Transverse colon (tissue), 4 donors: ENCODE data around the gene C1QTNF12. TPM values are rescaled to one million over a fixed set of nuclear protein-coding genes. Genes with fewer than 3 reads are reported as not detected.

Experiments used
- DNase-seq: peaks from one replicate; pipeline ENCODE4 v3.0.0-alpha.2; 2019
- H3K27ac ChIP-seq, 4 donors: fragments of 200-600 bp; sonication (generic); 2 replicates each; pipeline ENCODE4 v1.5.1; 2016 to 2018; ENCODE audit warnings: inconsistent platforms in 4 of 4
- H3K27me3 ChIP-seq: fragments of 200-600 bp; sonication (generic); 2 replicates; pipeline ENCODE4 v1.5.1; 2017; ENCODE audit warnings: inconsistent platforms
- H3K36me3 ChIP-seq, 4 donors: fragments of 200-600 bp; sonication (generic); 2 replicates each; pipeline ENCODE4 v1.5.1; 2017 to 2019; ENCODE audit warnings: inconsistent platforms in 4 of 4
- H3K4me1 ChIP-seq, 4 donors: fragments of 200-600 bp; sonication (generic); 2 replicates each; pipeline ENCODE4 v1.5.1; 2017 to 2020; ENCODE audit warnings: inconsistent platforms in 4 of 4
- H3K4me3 ChIP-seq, 4 donors: fragments of 200-600 bp; sonication (generic); 1 replicate in 1 of 4; 2 replicates in 3 of 4; pipeline versions ENCODE4 v1.5.1 to v1.6.1; 2017 to 2019; ENCODE audit warnings: inconsistent platforms in 4 of 4
- H3K9me3 ChIP-seq, 2 donors: fragments of 200-600 bp; sonication (generic); 2 replicates each; pipeline ENCODE4 v1.5.1; 2017 to 2019; ENCODE audit warnings: inconsistent platforms in 2 of 2
- EP300 ChIP-seq: sonication (generic); formaldehyde crosslinking; IDR thresholded peaks from one replicate; pipeline ENCODE4 v1.6.1; 2017; ENCODE audit warnings: antibody characterized with exemption, low read depth
- POLR2A ChIP-seq: fragments of 450-650 bp; IDR thresholded peaks from one replicate; pipeline ENCODE4 v1.6.1; 2016; ENCODE audit warnings: antibody characterized with exemption, mild to moderate bottlenecking, moderate library complexity
- POLR2AphosphoS5 ChIP-seq, 3 donors: sonication (generic); formaldehyde crosslinking; IDR thresholded peaks; one replicate each; pipeline ENCODE4 v1.6.1; 2016; ENCODE audit warnings: antibody characterized with exemption in 3 of 3
- WGBS, 2 donors: methylation state at CpG; one replicate each; pipeline ENCODE4 v1.1.5; 2018; ENCODE audit warnings: low coverage in 1 of 2; 5-methylcytosine and 5-hydroxymethylcytosine counted together
- in situ Hi-C, 4 donors: fragments of 200-750 bp; cut with MboI; loops; one replicate each; pipeline versions ENCODE4 v1.15.0 to v1.15.1; 2017; ENCODE audit warnings: low sequenced_read_pairs in 3 of 4, low pct_ligation_motif_present in 1 of 4, low pct_unique_long_range_greater_than_20kb in 1 of 4
- intact Hi-C: fragments of 100-400 bp; cut with DNase I; formaldehyde crosslinking; loops from one replicate; pipeline ENCODE4 v1.15.1; 2023; ENCODE audit warnings: low total_unique reads
- total RNA-seq, 4 donors: library from RNA; depleted of rRNA; stranded (reverse); fragments of >200 nt; gene quantifications; one replicate each; pipeline ENCODE4 v1.1.0, GENCODE V29; 2016
- TF ChIP-seq, protein P1 (sequence below), 5 experiments: fragments of 200-600 bp in 3 of 5; fragments of 450-650 bp in 2 of 5; sonication (generic) in 3 of 5; IDR thresholded peaks; 1 replicate in 2 of 5; 2 replicates in 3 of 5; pipeline ENCODE4 v1.5.1; 2016 to 2017; ENCODE audit warnings: antibody characterized with exemption in 5 of 5, inconsistent platforms in 3 of 5, mild to moderate bottlenecking in 2 of 5, moderate library complexity in 1 of 5

Gene C1QTNF12
- total RNA-seq, 4 donors from 2014 or later = 11.9 to 52.8 (median 15.7) TPM; not detected in 1

DNA sequence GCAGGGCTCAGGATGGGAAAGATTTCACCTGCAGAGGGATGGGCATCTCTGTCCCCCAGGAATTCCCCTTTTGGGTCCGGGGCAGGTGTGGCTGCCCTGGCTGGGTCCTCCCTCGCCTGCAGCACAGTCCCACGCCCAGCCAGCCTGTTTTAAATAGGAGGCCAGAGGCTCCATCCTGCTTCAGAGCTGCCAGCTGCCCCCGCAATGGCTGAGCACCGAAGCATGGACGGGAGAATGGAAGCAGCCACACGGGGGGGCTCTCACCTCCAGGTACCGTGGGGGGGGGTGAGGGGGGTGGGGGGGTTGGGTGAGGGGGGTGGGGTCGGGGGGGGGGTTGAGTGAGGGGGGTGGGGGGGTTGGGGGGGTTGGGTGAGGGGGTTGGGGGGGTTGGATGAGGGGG is 37.3 kb upstream of the C1QTNF12 start:
- H3K9me3 ChIP-seq = no peaks in the 10 kb centered on the region
- TF ChIP-seq POLR2A = no peak
- no peak for TF ChIP-seq EP300
- TF ChIP-seq, protein P1, sequence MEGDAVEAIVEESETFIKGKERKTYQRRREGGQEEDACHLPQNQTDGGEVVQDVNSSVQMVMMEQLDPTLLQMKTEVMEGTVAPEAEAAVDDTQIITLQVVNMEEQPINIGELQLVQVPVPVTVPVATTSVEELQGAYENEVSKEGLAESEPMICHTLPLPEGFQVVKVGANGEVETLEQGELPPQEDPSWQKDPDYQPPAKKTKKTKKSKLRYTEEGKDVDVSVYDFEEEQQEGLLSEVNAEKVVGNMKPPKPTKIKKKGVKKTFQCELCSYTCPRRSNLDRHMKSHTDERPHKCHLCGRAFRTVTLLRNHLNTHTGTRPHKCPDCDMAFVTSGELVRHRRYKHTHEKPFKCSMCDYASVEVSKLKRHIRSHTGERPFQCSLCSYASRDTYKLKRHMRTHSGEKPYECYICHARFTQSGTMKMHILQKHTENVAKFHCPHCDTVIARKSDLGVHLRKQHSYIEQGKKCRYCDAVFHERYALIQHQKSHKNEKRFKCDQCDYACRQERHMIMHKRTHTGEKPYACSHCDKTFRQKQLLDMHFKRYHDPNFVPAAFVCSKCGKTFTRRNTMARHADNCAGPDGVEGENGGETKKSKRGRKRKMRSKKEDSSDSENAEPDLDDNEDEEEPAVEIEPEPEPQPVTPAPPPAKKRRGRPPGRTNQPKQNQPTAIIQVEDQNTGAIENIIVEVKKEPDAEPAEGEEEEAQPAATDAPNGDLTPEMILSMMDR (IDR thresholded peaks at IDR 0.05) = no peak
- no peak overlapping the region for H3K27ac ChIP-seq
- DNase-seq = peak; percentile 8
- peaks cover 8 to 24% (median 11%) of the 10 kb centered on the region in 4 donors for H3K4me1 ChIP-seq
- intact Hi-C loops (no loop called here), in situ Hi-C loops (no loop called here)
- H3K36me3 ChIP-seq = no peaks in the 10 kb centered on the region
- peaks cover 33% of the 10 kb centered on the region for H3K27me3 ChIP-seq
- no CpG with 5 or more reads among the region's 9 CpGs for WGBS, 2 donors
- no peak overlapping the region for H3K4me3 ChIP-seq

DNA sequence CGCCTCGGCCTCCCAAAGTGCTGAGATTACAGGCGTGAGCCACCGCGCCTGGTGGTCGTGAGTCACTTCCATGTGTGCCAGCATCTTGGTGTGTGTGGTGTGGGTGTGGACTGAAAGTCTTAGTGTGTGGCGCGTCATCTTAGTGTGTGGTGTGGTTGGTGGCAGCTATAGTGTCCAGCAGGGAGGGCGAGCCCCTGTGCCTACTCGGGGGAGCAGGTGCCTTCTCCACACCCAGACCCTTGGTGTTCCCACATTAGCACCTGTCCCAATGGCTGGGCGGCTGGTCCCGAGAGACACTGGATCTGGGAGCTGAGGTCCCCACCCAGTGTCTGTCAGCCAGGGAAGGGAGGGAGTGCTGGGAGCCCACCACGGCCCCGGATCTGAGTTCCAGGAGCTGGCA is 36.5 kb upstream of the C1QTNF12 start:
- Histone ChIP-seq H3K27ac (no peak overlapping the region), H3K4me1 (peaks cover 8 to 24% (median 11%) of the 10 kb centered on the region in 4 donors), H3K27me3 (peaks cover 33% of the 10 kb centered on the region), H3K4me3 (no peak overlapping the region), H3K9me3 (no peaks in the 10 kb centered on the region), H3K36me3 (no peaks in the 10 kb centered on the region)
- intact Hi-C loops = no loop called here
- no peak for DNase-seq
- in situ Hi-C loops = no loop called here
- WGBS, 2 donors = 71% methylated on average over 14 of the region's 14 CpGs; no CpG with 5 or more reads in 1 of the 2 donors
- TF ChIP-seq, protein P1 (IDR thresholded peaks at IDR 0.05) = no peak
- TF ChIP-seq EP300 = no peak
- TF ChIP-seq POLR2AphosphoS5 (IDR thresholded peaks at IDR 0.05) = no peak
- TF ChIP-seq POLR2A = no peak

DNA sequence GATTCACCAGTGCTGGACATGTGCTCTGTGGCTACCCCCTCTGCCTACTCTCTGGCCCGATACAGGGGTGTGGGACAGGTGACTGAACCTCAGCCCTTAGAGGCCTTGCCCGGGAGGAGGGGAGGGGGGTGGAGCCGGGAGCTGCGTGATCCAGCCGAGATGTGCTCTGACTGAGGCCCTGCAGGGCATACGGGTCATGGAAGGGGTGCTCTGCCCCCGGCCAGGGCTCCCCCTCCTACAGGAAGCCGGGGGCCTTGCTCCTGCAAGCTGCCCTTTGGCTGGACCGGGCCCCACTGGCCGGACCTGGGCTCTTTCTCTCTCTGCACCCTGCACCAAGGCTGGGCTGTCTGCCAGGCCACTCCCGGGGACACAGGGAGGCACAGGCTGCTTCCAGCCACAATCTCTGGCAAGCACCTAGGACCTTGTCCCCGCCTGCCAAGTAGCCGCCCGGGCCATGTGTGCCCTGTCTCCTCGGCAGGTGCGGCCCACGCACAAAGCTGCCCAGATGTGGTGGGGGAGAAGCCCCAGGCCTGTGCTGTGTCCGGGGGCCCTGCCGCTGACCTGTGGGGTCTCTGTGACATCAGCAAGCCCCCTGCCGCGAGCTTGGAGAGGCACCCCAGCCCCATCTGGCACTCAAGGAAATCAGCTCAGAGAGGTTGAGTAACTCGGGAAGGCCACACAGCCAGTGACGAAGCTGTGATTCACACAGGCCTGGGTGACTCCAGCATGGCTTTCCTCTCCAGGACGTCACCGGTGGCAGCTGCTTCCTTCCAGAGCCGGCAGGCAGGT is 35.2 kb upstream of the C1QTNF12 start:
- Histone ChIP-seq H3K4me3 (peak overlapping the region in 1 of 4 donors; percentile 8), H3K4me1 (peaks cover 8 to 24% (median 11%) of the 10 kb centered on the region in 4 donors), H3K27ac (peak overlapping the region; percentile 60 to 73 (median 64)), H3K9me3 (no peaks in the 10 kb centered on the region), H3K27me3 (peaks cover 20% of the 10 kb centered on the region), H3K36me3 (no peaks in the 10 kb centered on the region)
- TF ChIP-seq POLR2A (peak; percentile 45), POLR2AphosphoS5 (IDR thresholded peaks at IDR 0.05) (peak in 2 of 3 donors; percentile 32 to 33)
- TF ChIP-seq, protein P1 (IDR thresholded peaks at IDR 0.05) = no peak
- intact Hi-C loops = no loop called here
- 39% methylated on average over 26 of the region's 26 CpGs; no CpG with 5 or more reads in 1 of the 2 donors for WGBS, 2 donors
- in situ Hi-C loops = no loop called here
- peak; percentile 92 for DNase-seq

DNA sequence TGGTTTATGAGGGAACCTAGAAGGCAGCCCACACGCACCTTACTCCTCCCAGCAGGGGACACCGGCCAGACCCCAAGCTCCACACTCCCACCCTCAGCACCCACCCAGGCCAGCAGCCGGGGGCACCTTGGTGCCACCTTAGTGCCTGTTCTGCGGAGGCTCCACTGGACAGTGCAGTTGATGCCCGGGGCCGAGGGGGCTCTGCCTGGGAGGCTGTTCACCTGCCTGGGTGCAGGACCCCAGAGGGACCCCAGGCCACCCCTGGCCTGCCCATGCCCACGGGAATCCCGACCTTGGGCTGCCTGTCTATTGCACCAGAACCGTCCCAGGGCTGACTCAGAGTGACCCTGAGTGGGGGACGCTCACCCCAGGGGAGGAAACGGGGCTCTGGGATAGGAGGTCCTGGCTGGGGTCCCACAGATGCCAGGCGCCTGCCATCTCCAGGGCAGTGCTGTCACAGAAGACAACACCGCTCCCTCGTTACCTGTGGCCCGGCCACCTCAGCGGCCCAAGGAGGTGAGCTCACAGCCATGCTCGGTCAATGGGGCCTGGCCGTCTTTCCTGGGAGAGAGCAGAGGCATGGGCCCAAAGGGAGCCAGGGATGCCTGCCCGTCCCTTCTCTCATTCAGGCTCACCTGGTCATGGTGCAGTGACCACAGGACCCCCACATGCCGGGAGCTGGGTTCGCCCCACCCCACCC is 34.4 kb upstream of the C1QTNF12 start:
- in situ Hi-C loops (no loop called here), intact Hi-C loops (no loop called here)
- TF ChIP-seq, protein P1 (IDR thresholded peaks at IDR 0.05) = no peak
- TF ChIP-seq POLR2A = no peak
- no peak for TF ChIP-seq EP300
- no peak for TF ChIP-seq POLR2AphosphoS5 (IDR thresholded peaks at IDR 0.05)
- Histone ChIP-seq H3K4me1 (peaks cover 8 to 21% (median 11%) of the 10 kb centered on the region in 4 donors), H3K4me3 (no peak overlapping the region), H3K27ac (peak overlapping the region in 3 of 4 donors; percentile 61 to 73 (median 68)), H3K9me3 (no peaks in the 10 kb centered on the region), H3K36me3 (no peaks in the 10 kb centered on the region), H3K27me3 (peaks cover 12% of the 10 kb centered on the region)
- WGBS, 2 donors = 95% methylated on average over 21 of the region's 21 CpGs; no CpG with 5 or more reads in 1 of the 2 donors
- no peak for DNase-seq
